KG1 (cell line): ENCODE data around the gene CRIM1.

ENCODE experiments used
- DNase-seq: peaks from one replicate; lab custom pipeline; 2025; lab: John Stamatoyannopoulos, UW

The CRIM1 gene

DNA sequence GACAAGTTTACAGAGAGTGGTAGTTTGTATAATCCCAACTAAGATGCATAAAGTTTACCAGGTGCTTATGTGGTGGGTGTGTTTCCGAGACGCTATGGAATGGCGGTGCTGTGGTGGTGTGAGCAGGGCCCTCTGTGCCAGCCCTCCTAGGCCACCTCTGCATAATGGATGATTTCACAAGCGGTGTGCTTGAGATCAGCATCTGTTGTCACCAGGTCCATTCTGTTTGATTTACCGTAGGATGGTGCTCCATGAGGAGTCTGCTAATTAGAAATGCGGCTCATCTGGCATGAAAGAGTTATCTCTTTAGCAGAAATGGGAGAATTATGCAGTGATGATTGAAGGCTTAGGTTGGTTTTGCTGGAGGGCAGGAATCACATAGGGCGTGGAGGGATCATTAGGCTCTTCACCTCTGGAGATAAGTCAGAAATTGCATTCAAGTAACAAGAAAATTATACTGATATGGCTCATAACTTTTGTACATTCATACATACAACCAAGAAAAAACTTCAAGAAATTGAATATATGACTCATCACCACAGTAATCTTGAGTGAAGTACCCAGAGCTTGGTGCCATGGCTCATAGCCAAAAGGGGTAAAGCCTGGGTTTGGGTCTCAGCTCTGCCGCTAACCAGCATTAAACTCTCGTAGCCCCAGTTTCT is 41.4 kb downstream of the CRIM1 start:
- no peak for DNase-seq

DNA sequence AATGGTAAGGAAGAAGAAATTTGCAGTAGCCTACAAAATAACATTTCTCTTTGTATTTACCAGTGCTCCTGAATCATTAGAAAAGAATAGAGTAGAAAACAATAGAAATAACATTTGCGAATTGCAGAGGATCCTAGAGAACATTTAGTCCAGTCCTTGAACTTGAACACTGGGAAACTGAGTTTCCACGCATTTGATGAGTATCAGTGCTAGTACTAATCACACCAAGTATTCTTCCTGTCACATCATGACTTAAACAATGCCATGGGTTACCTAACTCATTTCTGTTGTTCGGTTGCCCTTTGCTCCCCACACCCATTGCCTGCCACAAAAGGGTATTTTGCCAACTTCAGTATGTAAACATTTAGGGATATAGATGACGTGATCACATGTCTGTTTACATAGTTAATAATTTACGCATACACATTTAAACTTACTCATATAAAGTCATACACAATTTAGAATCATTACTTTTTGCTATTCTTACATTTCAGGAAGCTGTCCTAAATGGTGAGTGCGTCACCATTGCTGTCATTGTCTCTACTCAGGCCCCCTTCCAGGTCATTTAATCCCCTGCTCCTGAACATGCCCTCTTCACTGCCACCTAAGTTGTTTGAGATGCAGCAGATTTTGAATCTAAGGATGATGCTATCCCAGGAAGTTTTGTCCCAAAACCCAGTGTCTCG is 42.3 kb downstream of the CRIM1 start:
- no peak for DNase-seq

DNA sequence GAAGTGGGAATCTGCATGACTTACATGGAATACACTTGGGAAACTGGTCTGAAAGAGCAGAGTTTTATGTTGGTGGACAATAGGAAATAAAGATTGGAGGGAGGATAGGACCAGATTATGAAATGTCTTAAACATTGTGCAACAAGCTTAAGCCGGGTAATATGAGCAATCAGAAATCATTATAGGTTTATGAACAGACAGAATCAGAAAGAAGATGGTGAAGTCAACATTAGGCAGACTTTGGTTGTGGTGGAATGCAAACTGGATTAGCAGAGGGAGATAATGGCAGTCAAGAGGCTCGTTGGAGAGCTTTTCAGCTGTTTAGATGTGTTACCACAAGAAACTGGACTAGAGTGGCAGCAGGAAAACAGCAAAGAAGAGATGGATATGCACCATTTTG is 43.5 kb downstream of the CRIM1 start:
- DNase-seq, result no peak

DNA sequence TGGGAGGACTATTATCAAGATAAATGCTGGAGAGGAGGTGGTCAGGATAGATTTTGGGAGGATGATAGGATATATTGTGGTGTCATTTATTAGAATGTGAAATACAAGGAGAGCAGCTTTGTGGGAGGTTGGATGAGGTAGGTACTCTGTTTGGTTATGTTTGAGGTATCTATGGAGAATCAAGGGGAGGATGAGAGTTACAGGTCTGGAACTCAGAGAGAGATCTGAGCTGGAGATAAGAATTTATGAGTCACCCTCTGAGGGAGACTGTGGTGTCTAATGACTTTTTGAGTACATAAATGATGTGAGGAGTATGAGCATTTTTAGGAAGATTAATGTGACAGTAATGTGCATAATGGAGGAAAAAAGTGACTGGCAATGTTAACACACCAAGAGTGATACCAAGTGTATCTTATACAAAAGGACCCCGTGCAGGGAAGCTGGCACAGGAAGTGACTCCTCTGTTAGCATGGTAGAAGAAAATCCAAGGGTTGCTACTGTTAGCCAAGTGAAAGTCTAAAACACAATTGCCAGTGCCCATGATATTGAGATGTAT is 48.2 kb downstream of the CRIM1 start:
- DNase-seq, result no peak

DNA sequence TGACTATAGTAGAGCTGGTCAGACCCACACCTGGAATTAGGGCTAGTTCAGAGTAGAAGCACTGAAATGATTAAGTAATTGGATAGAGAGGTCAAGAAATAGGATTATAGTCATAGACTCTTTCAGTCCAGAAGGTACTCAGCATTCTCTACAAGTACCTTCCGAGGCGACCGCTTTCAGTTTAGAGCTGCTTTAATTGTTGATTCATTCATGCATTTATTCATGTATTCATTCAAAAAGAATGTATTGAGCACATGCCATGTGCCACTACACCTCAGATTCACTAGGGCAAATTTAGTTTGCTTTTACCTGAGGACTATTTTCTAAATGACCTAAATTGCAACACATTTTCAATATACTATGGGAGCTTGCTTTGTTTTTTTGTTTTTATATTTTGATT is 48.7 kb downstream of the CRIM1 start:
- no peak for DNase-seq

DNA sequence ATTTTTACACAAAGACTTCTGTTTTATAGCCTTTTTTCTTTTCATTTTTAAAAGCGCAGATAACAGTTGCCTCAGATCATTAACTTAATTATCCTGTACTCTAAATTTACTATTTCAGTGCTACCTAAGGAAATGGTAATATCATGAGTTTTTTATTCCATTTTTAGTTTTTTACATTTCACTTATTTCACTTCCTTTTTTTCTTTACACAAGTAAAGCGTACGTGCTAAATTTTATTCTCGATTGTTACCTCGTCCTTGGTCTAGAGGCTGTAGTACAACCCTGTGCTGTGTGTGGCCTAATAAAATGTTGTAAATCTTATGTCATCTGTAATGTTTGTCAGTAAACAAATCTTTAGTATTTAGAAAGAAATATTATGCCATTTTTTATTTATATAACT is 49.2 kb downstream of the CRIM1 start:
- DNase-seq, result no peak

DNA sequence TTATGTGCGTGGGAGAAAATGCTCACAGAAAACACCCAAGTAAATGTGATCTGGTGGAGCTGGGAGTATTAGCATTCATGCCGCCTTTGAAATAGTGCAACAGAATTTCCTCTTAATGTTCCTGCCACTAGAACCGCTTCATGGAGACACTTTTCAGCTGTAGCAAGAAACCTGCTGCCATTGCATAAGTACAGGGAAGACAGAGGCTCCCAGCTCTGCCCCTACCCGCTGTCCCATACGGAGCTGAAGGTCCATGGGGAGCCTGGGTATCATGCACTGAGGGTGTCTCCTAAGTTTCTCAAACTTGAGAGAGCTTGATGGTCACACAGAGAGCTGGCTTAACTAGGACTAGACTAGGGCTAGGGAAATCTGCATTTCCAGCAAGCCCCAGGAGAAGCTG is 49.6 kb downstream of the CRIM1 start:
- DNase-seq, result no peak

DNA sequence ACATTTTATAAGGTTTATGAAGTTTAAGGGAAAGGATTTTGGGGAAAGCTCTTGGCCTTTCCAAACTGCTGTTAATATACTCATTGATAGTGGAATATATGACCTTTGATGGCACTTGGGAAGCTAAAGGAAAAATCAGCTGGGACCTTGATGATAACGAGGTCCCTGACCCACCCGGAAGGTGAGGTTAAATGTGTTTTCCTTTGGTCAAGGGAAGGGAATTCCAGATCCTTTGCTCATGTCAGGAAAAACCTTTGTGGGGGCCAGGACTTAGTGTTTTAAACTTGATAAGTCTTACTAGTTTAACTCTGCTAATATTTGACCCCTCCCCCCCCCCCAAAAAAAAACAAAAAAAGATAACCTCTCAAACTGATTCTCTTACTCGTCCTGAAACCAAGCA is 50.7 kb downstream of the CRIM1 start:
- DNase-seq, result no peak

DNA sequence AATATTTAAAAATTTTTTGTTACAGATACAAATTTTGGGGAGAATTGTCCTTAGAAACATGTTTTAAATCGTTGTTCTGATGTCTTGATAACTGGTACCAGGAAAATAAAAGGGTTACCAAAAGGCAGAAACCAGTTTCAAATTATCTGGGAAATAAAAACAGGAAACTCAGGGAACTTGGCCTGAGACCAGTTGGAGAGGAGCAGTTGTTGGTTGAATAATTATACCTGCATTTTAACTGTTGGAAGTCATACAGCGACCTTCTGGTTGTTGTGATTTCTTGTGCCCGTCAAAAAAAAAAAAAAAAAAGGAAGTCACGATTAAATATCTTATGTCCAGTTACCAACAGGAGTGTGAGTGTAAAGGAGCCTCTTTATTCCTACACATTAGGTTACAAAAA is 51.8 kb downstream of the CRIM1 start:
- no peak for DNase-seq

DNA sequence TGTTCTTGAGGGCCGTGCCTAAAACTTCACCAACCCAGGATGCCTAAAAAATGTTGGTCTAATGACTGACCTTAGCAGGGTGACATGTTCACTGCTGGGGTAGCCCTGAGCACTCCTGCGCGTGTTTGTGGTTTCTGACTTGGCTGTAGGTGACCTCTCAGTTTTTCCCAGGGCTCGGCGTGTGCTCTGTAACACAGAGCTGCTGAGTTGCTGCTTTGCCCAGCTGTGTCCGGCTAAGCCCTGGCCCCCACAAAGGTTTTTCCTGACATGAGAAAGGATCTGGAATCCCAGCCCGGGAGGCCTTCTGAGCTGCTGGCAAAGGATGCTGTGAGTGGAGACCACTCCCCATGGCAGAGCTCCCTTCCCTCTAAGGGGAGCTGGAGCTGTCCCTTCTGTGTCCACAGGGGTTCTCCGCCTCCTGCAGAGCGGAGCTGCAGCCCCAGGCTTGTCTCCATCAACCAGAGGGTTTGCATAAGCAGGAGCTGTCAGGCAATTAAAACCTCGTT is 52.7 kb downstream of the CRIM1 start:
- DNase-seq, result no peak

DNA sequence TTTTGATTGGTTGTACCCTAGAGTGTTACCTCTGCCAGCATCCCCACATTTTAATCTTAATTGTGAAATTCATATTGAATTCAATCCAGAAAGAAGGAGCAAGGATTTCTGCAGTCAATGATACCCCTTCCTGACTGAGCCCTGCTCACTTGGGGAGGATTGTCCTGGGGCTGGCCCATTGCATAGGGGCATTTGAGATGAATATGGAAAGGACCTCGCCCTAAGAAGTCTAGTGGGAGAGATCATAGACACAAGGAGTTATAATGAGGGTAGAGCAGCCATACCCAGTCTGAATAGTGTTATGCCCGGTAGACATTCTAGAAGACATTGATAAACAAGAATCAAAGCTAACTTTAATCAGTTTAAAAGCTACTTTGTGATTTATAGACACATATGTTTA is 53.8 kb downstream of the CRIM1 start:
- DNase-seq, result no peak

DNA sequence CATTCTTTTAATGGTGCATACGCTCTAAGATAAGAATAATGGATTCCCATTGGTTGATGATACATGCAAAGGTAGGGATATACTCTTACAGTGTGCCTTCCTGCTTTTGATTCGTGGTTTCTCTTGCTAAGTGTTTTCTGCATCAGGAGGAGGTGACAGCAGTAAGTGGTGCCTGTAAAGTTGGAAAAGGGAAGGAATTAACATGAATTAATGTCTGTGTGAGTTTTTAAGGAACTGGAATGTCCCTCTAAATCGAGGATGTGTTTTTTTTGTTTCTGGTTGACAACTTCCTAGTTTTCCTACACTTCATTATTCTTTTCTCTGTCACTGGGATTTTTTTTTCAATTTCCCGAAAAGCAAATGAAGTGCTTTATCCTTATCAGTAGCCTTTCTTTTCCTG is 54.4 kb downstream of the CRIM1 start:
- no peak for DNase-seq

DNA sequence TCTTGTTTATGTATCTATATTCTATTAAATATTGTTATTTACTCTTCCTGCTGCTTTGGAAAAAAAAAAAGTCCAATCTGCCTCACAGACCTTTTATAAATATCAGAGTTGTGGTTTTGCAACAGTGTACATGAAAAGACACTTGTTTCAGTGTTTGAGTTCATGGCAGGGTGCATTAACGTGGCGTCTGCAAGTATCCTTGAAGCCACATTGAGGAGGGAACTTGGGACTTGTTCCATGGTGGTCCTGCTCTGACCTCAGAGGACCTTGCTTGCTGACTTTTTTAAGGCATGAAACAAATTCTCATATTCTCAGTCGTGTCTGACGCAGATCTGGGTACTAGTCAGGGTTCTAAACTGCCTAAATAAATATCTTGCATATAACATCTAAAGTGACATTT is 55.1 kb downstream of the CRIM1 start:
- no peak for DNase-seq

DNA sequence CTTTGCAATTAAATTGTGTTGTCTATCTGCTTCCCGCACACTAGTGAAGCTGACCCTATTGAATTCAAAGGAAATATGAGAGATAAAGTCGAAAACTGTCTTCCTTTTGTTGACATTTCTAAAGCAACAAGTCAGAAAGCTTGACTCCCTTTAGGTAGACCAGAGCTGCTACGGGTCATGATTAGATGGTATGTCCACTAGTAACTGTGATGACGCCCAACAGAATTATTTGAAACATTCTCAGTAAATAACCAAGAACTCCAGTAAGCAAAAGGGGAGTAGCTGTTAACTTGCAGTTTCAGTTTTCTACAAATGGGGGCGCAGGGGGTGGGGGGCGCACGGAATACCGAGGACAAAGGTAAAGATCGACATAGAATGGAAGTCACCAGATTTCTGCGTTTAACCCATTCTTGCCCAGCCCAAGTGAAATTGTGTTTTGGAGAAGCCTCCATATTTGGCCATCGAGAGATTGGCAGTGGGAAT is 56.4 kb downstream of the CRIM1 start:
- DNase-seq, result no peak

DNA sequence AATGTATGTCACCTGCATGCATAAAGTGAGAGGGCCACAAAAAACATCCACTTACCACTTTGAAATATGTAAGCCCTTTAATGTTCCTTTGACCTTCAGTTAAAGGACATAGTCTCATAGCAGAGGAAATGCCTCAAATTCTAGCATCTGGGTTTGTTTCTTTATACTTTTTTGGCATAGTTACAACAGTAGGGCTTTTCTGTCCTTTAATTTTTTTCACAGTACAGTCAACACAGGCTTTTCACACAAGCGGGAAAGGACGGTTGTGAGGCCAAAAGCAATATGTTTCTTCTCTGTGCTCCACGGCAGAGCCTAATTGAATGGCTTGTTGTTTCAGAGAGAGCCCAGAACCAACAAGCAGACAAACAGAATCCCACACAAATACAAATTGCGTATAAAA is 57.6 kb downstream of the CRIM1 start:
- no peak for DNase-seq

DNA sequence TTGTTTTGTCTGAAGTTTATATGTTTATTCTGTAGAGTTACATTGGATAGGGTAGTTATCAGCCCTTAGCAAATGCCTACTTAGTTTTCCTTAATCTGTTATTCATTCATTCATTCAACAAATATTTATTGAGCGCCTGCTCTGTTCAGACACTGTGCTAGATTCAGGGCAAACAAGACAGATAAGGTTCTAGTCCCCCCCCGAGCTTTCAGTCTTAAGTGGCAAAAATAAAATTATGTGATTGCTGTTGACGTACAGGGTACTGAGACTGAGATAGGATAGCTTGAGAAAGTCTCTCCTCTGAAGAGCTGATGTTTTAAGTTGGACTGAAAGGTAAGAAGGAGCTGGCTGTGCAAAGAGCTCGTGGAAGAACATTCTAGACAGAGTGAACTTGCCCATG is 58.7 kb downstream of the CRIM1 start:
- no peak for DNase-seq

DNA sequence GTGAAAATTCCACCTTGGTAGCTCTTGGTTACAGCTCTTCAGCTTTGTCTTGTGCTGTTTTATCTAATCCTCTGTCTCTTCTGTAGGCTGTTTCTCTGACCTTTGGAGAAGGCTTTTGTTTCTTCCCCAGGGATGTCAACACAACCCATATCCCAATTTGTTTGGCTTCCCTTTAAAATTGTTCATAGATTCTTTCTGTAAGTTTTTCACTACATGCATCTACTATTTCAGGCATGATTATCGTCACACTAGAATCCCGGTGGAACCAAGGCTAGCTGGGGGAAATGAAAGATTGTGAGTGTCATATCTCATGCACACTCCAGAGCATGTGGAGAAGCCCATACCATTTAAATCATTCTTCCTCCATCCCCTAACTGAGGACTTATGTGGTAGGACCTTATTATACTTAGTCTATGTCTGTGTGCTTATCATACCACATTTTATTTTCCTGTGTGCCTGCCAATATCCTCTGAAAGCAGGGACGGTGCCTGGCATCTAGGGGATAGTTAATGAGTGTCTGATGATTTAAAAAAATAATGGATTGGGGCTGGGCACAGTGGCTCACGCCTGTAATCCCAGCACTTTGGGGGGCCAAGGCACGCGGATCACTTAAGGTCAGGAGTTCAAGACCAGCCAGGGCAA is 59.9 kb downstream of the CRIM1 start:
- no peak for DNase-seq

DNA sequence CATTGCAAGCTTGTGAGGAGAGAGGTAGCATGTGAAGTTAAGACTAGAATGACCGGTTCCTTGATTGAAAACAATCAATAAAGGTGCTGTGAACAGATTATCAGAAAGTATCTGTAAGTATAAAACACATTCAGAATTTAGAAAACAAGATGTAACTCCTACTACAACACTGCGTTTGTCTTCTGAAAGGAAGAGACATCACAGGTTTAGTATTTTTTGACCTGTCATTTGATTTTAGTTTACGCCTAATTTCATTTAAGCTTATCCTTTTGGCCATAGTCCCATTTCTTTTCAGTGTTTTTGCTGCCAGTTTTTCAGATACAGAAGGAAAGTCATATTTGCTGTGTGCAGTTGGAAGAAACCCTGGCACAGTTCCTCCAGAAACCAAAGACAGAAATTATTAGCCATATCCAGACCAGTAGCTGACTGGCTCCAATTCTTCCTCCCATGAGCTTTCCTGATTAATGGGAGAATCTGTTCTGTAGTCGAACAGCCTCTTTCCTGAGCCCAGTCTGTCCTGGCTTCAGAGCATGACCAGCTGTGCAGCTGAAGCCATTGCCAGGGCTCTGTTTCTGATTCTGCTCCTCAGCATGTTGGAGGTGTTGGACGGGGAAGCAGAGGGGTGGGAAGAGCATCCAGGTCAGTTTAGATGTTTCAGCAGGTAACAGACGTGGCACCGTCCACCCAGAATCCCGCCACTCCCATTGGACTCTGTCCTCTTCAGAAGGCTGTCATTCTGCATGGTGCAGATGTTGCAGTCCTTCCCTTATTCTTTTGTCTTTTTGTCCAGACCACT is 61.0 kb downstream of the CRIM1 start:
- DNase-seq, result no peak

DNA sequence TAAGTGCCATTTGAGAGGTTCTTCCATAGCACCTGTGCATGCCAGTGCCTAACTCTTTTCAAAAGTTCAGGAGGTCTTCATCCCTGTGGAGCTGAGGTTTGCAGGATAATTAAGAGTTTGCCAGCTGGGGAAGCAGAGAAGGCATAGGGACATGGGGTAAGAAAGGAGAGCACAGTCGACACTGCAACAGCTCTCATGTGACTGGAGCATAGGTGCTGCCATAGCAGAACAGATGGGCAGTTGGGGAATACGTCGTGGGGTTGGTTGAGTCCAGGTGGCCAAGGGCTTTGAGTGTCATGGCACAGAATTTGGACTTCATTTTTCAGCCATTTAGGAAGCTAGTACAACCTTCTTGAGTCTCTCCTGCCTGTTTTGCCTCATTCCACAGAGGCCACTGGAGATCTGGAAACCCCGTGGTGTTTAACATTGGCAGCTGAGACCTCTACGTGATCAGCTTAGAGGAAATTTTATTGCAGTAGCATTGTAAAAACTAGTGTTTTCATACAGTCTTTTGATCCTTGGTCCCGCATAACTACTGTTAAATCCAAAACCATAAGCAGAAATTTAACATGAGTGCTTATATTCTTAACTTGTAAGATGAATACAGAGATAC is 65.1 kb downstream of the CRIM1 start:
- no peak for DNase-seq

DNA sequence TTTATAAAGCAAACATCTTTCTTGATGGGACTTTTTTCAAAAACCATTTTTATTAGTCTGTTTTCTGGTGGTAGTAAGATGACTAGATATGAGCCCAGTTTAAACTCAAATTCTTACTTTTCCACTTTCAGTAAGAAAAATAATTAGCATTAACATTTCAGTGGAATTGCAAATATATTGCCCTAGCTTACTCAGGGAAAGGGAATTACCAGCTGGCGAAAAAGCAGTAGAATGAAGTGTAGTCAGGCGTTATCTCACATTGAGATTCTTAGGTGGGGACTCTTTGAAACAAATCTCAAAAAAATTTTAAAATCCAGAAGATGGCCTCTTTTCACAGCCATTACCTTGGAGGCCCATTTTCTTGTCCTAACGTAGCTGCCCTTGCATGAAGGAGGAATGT is 65.8 kb downstream of the CRIM1 start:
- DNase-seq, result no peak

DNA sequence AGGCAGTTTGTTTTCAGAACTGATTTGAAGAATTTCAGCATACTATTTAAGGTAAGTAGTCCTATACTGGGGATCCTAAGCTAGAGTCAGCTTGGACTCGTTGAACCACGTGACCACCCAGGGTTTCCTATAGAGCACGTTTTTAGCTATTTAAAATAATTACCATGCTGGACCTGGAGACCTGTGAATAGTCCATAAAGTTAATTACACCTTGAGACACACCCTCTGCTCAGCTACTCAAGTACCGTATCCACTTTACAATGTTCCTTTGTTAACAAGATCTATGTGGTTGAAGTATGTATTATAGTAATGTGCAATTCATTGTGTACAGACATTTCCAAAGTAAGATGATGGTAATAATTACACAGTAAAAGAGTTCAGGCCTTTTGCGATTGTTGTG is 67.6 kb downstream of the CRIM1 start:
- DNase-seq, result no peak

DNA sequence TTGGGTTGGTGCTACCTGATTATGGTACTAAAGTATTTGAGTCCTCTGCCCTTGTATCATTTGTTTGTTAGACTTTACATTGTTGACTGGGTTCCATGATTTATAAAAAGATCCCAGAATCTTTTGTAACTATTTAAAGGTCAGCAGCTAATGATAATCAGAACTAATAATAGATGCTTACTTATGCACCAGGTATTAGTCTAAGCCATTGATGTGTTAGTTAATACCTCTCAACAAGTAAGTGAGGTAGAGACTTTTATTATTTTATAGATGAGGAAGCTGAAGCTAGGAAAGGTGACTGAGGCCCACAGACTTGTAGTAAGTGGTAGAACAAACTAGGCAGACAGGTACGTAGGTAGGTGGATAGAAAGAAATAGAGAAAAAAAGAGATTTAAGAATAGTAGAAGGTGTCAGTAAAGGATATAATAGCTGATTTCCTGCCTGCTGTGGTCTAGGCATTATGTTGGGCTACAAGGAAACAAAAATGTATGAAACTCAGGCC is 68.1 kb downstream of the CRIM1 start:
- DNase-seq, result no peak
